ENCODE results near the gene STRN4.

Gene STRN4

GRCh38 chr19:46674416-46675178 lies 71.7 kb downstream of the STRN4 start:
- Histone ChIP-seq H3K4me1 (ENCODE audit: control insufficient read depth in 1 of 2, insufficient read depth in 2 of 2, low read length in 2 of 2) (no peaks in the 10 kb centered on the region), H3K9me3 (ENCODE audit: control insufficient read depth in 1 of 2, low read length in 2 of 2) (no peaks in the 10 kb centered on the region), H3K36me3 (ENCODE audit: control insufficient read depth in 1 of 2, insufficient read depth in 2 of 2, low read length in 2 of 2) (peaks cover 18 to 59% of the 10 kb centered on the region in 2 donors), H3K27me3 (ENCODE audit: control insufficient read depth in 1 of 2, insufficient read depth in 2 of 2, low read length in 2 of 2) (no peaks in the 10 kb centered on the region), H3K27ac (ENCODE audit: low read depth, low read length) (no peak overlapping the region), H3K9ac (ENCODE audit: low read depth in 1 of 2, low read length in 2 of 2) (no peak overlapping the region), H3K4me3 (ENCODE audit: low read depth in 1 of 2, low read length in 2 of 2) (no peak overlapping the region)

GRCh38 chr19:46670813-46671212 lies 75.4 kb downstream of the STRN4 start:
- H3K27ac ChIP-seq (ENCODE audit: low read depth, low read length): no peak overlapping the region
- H3K27me3 ChIP-seq (ENCODE audit: control insufficient read depth in 1 of 2, insufficient read depth in 2 of 2, low read length in 2 of 2): no peaks in the 10 kb centered on the region
- H3K36me3 ChIP-seq (ENCODE audit: control insufficient read depth in 1 of 2, insufficient read depth in 2 of 2, low read length in 2 of 2): peaks cover 13 to 30% of the 10 kb centered on the region in 2 donors
- H3K4me1 ChIP-seq (ENCODE audit: control insufficient read depth in 1 of 2, insufficient read depth in 2 of 2, low read length in 2 of 2): no peaks in the 10 kb centered on the region
- no peaks in the 10 kb centered on the region for H3K9me3 ChIP-seq (ENCODE audit: control insufficient read depth in 1 of 2, low read length in 2 of 2)
- no peak overlapping the region for H3K9ac ChIP-seq (ENCODE audit: low read depth in 1 of 2, low read length in 2 of 2)
- no peak overlapping the region for H3K4me3 ChIP-seq (ENCODE audit: low read depth in 1 of 2, low read length in 2 of 2)

Data from duodenal mucosa (tissue), 2 donors.